Measurements from ENCODE around the gene NCAPG2. TPM values are rescaled to one million over a fixed set of nuclear protein-coding genes. Genes with fewer than 3 reads are reported as not detected.

Gene NCAPG2

DNA sequence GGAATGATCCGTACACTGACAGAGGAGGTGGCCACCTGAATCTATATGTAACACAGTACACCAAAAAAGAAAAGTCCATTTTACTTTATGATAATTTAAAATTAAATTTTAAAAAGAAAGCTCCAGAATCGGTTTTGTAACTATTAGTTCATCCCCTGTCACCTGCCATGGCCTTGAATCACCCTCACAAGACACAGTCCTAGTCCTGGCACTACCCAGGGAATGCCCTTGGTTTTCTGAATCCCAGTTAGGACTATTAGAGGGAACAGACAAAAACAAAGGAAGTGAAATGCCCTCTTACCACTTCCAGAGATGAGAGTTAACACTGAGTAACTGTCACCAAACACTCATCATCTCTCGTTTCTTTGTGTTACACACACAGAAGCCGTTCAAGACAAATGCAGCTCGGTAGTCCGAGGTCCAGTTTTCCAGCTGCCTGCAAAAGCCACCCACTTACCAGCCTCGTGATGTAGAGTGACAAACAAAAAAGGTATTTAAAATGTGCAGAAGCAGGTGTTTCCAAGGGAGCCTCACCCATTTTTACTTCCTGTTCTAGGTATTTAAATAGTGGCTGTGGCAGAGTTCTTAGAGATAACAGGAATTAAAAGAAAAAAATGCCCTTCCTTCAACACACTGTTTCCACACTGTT, 123.0 kb downstream of the NCAPG2 start:
- H3K27me3 ChIP-seq (ENCODE audit: control insufficient read depth in 1 of 2, insufficient read depth in 1 of 2, low read length in 2 of 2) = peaks cover 16 to 27% of the 10 kb centered on the region in 2 experiments
- no peak overlapping the region for H3K14ac ChIP-seq (ENCODE audit: low read length in 2 of 2)
- H4K91ac ChIP-seq (ENCODE audit: low read length) = no peak overlapping the region
- no peak overlapping the region for H4K8ac ChIP-seq (ENCODE audit: low read length)
- no peak overlapping the region for H3K27ac ChIP-seq (ENCODE audit: low read length, poor library complexity, severe bottlenecking)
- no peak overlapping the region for H2BK15ac ChIP-seq (ENCODE audit: low read depth, poor library complexity, severe bottlenecking)
- no peaks in the 10 kb centered on the region for H3K79me1 ChIP-seq (replicated peaks; ENCODE audit: low read length, poor library complexity, severe bottlenecking)
- no peak overlapping the region for H2BK120ac ChIP-seq (ENCODE audit: low read depth, low read length)
- no peak overlapping the region for H2BK12ac ChIP-seq (ENCODE audit: low read length in 2 of 2)
- no peak overlapping the region for H3K4me2 ChIP-seq (ENCODE audit: low read length, poor library complexity, severe bottlenecking)
- no peaks in the 10 kb centered on the region for H3K36me3 ChIP-seq (ENCODE audit: control insufficient read depth in 1 of 2, insufficient read depth in 2 of 2, low read depth in 1 of 2, low read length in 2 of 2)
- H2AK5ac ChIP-seq (ENCODE audit: low read length, severe bottlenecking) = no peak overlapping the region
- H3K9me3 ChIP-seq (ENCODE audit: control insufficient read depth, low read length) = peaks cover 21% of the 10 kb centered on the region
- H3K4me1 ChIP-seq (ENCODE audit: control insufficient read depth, insufficient read depth, low read depth, low read length) = peaks cover under 1% of the 10 kb centered on the region
- DNase-seq = no peak
- no peak overlapping the region for H3K18ac ChIP-seq (ENCODE audit: low read depth in 1 of 2, low read length in 2 of 2)
- H2AFZ ChIP-seq (ENCODE audit: low read depth, low read length) = no peak overlapping the region
- 48% methylated on average over 3 of the region's 7 CpGs for WGBS
- no peak overlapping the region for H3K4me3 ChIP-seq (ENCODE audit: insufficient read depth in 1 of 2, low read depth in 1 of 2, low read length in 2 of 2)
- no peak overlapping the region for H3K23ac ChIP-seq (ENCODE audit: low read length in 2 of 2)
- no peak overlapping the region for H3K4ac ChIP-seq (ENCODE audit: low read depth in 1 of 2, low read length in 2 of 2)
- no peak overlapping the region for H2BK5ac ChIP-seq (ENCODE audit: low read depth, low read length, poor library complexity, severe bottlenecking)
- no peak overlapping the region for H3K9ac ChIP-seq (ENCODE audit: low read length)

Small RNAs within 50 kb of the gene (small RNA-seq; reads per million reads assigned to genes)
- gene MIR5707 (ENCODE audit: low read depth) = not detected
- gene THAP5P1 (ENCODE audit: low read depth) = not detected
